HepG2 (cell line): ENCODE measurements around the gene NDUFB10. TPM values are rescaled to one million over a fixed set of nuclear protein-coding genes. Genes with fewer than 3 reads are reported as not detected.
A peak's percentile ranks its signal among the peaks of the same experiment; 100 is the strongest.

Experiments
- BCL3 ChIP-seq: sonication (generic); formaldehyde crosslinking; IDR thresholded peaks from 2 replicates; pipeline ENCODE4 v1.5.1; 2020; ENCODE audit warnings: mild to moderate bottlenecking, missing genetic modification reagents, moderate library complexity
- KDM5B ChIP-seq: sonication (generic); formaldehyde crosslinking; IDR thresholded peaks from 2 replicates; pipeline ENCODE4 v1.4.0; 2020; ENCODE audit warnings: missing genetic modification reagents, mild to moderate bottlenecking, borderline replicate concordance
- LBX2 ChIP-seq: sonication (generic); formaldehyde crosslinking; IDR thresholded peaks from 2 replicates; pipeline ENCODE4 v1.5.0; 2020; ENCODE audit warnings: missing genetic modification reagents, mild to moderate bottlenecking, borderline replicate concordance
- MIER2 ChIP-seq: IDR thresholded peaks from 2 replicates; pipeline ENCODE4 v1.6.1; 2016; ENCODE audit warnings: missing biosample characterization, missing genetic modification reagents
- MLXIP ChIP-seq: sonication (generic); formaldehyde crosslinking; IDR thresholded peaks from 2 replicates; pipeline ENCODE4 v1.9.0; 2021; ENCODE audit warnings: missing genetic modification reagents, borderline replicate concordance
- MTF1 ChIP-seq: sonication (generic); formaldehyde crosslinking; IDR thresholded peaks from 2 replicates; pipeline ENCODE4 v1.5.0; 2020; ENCODE audit warnings: missing genetic modification reagents
- NCOA5 ChIP-seq: sonication (generic); formaldehyde crosslinking; IDR thresholded peaks from 2 replicates; pipeline ENCODE4 v1.4.0; 2020; ENCODE audit warnings: missing genetic modification reagents
- PRMT3 ChIP-seq: sonication (generic); formaldehyde crosslinking; IDR thresholded peaks from 2 replicates; pipeline ENCODE4 v1.8.1; 2022; ENCODE audit warnings: low read depth, mild to moderate bottlenecking, moderate library complexity, missing genetic modification reagents, borderline replicate concordance
- RBAK ChIP-seq: sonication (generic); formaldehyde crosslinking; IDR thresholded peaks from 2 replicates; pipeline ENCODE4 v1.5.1; 2020; ENCODE audit warnings: mild to moderate bottlenecking, missing genetic modification reagents
- RBM22 ChIP-seq: fragments of 200-400 bp; formaldehyde crosslinking; optimal IDR thresholded peaks from 2 replicates; pipeline ENCODE3; 2017; ENCODE audit warnings: mild to moderate bottlenecking, low read length, moderate library complexity
- RFXAP ChIP-seq: sonication (generic); formaldehyde crosslinking; IDR thresholded peaks from 2 replicates; pipeline ENCODE4 v1.4.0; 2020; ENCODE audit warnings: missing genetic modification reagents, borderline replicate concordance
- SMC3 ChIP-seq: IDR thresholded peaks from 2 replicates; pipeline ENCODE4 v1.6.1; 2011; ENCODE audit warnings: low read length, improper control_type of control experiment
- ZNF296 ChIP-seq: sonication (generic); formaldehyde crosslinking; conservative IDR thresholded peaks from 2 replicates; pipeline ENCODE4 v1.5.0; 2020; ENCODE audit warnings: mild to moderate bottlenecking, missing genetic modification reagents
- ZNF431 ChIP-seq: sonication (generic); formaldehyde crosslinking; IDR thresholded peaks from 2 replicates; pipeline ENCODE4 v1.9.0; 2022; ENCODE audit warnings: missing genetic modification reagents, low read depth, mild to moderate bottlenecking, borderline replicate concordance
- ZNF577 ChIP-seq: sonication (generic); formaldehyde crosslinking; IDR thresholded peaks from 2 replicates; pipeline ENCODE4 v1.4.0; 2020; ENCODE audit warnings: mild to moderate bottlenecking, low read depth, missing genetic modification reagents, borderline replicate concordance
- ZNF710 ChIP-seq: sonication (generic); formaldehyde crosslinking; IDR thresholded peaks from 2 replicates; pipeline ENCODE4 v1.5.0; 2020; ENCODE audit warnings: mild to moderate bottlenecking, missing genetic modification reagents, borderline replicate concordance
- ZNF75D ChIP-seq: sonication (generic); formaldehyde crosslinking; IDR thresholded peaks from 2 replicates; pipeline ENCODE4 v1.8.1; 2023; ENCODE audit warnings: missing genetic modification reagents, mild to moderate bottlenecking, borderline replicate concordance
- ZNF788 ChIP-seq: sonication (generic); formaldehyde crosslinking; IDR thresholded peaks from 2 replicates; pipeline ENCODE4 v1.5.0; 2020; ENCODE audit warnings: mild to moderate bottlenecking, missing genetic modification reagents, borderline replicate concordance
- ZSCAN31 ChIP-seq: sonication (generic); formaldehyde crosslinking; IDR thresholded peaks from 2 replicates; pipeline ENCODE4 v1.5.0; 2020; ENCODE audit warnings: low read depth, mild to moderate bottlenecking, missing genetic modification reagents
- ZUFSP ChIP-seq: sonication (generic); formaldehyde crosslinking; IDR thresholded peaks from 2 replicates; pipeline ENCODE4 v1.9.0; 2021; ENCODE audit warnings: missing genetic modification reagents, mild to moderate bottlenecking, borderline replicate concordance
- polyA plus RNA-seq, 8 experiments: library from polyadenylated mRNA; depleted of rRNA in 3 of 8; stranded (reverse) in 7 of 8; unstranded in 1 of 8; fragments of >200 nt; fragmentation: Illumina TruSeq in 4 of 8; extraction: Trizol in 4 of 8; gene quantifications; 2 replicates each; pipeline versions ENCODE4 v1.2.1 to v1.2.3, GENCODE V29; 2011 to 2016; ENCODE audit warnings: low read depth in 4 of 8, missing spikeins in 1 of 8, mixed read lengths in 1 of 8; ENCODE audit not compliant: insufficient read depth in 1 of 8
- total RNA-seq, 5 experiments: library from RNA; depleted of rRNA; stranded (reverse); fragments of >200 nt; fragmentation: Illumina TruSeq; extraction: Trizol; gene quantifications; 2 replicates each; pipeline ENCODE4 v1.2.3, GENCODE V29; 2016; ENCODE audit warnings: low read depth in 1 of 5

The NDUFB10 gene
- total and polyA plus RNA-seq, 2 of the 13 experiments (the other 11 are each of a cell fraction or from before 2014, with no cell fraction given) = 68.6 to 157 TPM

GRCh38 chr16:1984347-1985225 lies 25.2 kb downstream of the NDUFB10 start (continued):
- TF ChIP-seq BCL3 (CRISPR knock-in tag) (no peak), ZNF431 (CRISPR knock-in tag) (no peak), KDM5B (no peak; the same call in 1 of the 2 replicates), MTF1 (no peak), RBM22 (no peak), ZUFSP (no peak), ZNF296 (CRISPR knock-in tag) (no peak), MIER2 (CRISPR knock-in tag) (no peak), LBX2 (CRISPR knock-in tag) (peak; percentile 62; the same call in 1 of the 2 replicates), RBAK (CRISPR knock-in tag) (no peak), PRMT3 (CRISPR knock-in tag) (no peak), RFXAP (CRISPR knock-in tag) (no peak), ZNF710 (no peak), MLXIP (CRISPR knock-in tag) (no peak), ZNF75D (CRISPR knock-in tag) (no peak), NCOA5 (CRISPR knock-in tag) (no peak), ZNF577 (CRISPR knock-in tag) (no peak), ZNF788 (no peak; the same call in 1 of the 2 replicates), ZSCAN31 (CRISPR knock-in tag) (no peak), SMC3 (no peak)
